ENCODE measurements around the gene LIPC. TPM values are rescaled to one million over a fixed set of nuclear protein-coding genes. Genes with fewer than 3 reads are reported as not detected.

LIPC gene
- total and polyA plus RNA-seq, 2 of the 4 experiments (the other 2 are of a cell fraction): 0.07 TPM; not detected in 1

- TF ChIP-seq MXI1 (IDR thresholded peaks at IDR 0.05; ENCODE audit: borderline replicate concordance, low read depth, low read length): peak; percentile 100
- no peak for TF ChIP-seq RFX5 (IDR thresholded peaks at IDR 0.05; ENCODE audit: low read depth, low read length)
Observed at GRCh38 chr15:58498821-58499580, 67.2 kb downstream of the LIPC start (continued).

GRCh38 chr15:58501006-58501405 lies 69.2 kb downstream of the LIPC start:
- peaks cover 0 to 6% of the 10 kb centered on the region in 2 experiments; a peak in 1 of 4 replicates for H3K79me1 ChIP-seq (ENCODE audit: low read depth in 1 of 2, low read length in 2 of 2)
- no peak overlapping the region for H3K56ac ChIP-seq (ENCODE audit: extremely low read depth, insufficient read depth, low read length)
- intact Hi-C loops (cut with micrococcal nuclease): no loop called here
- no peak overlapping the region for H4K5ac ChIP-seq (ENCODE audit: low read depth, low read length)
- no peak overlapping the region for H3K4me3 ChIP-seq (ENCODE audit: insufficient read depth, low read depth, low read length)
- in situ Hi-C loops (cut with MboI; ENCODE audit: low sequenced_read_pairs): no loop called here
- no peak overlapping the region for H3K18ac ChIP-seq (ENCODE audit: low read depth, low read length)
- no peaks in the 10 kb centered on the region for H3K27me3 ChIP-seq (ENCODE audit: control insufficient read depth, insufficient read depth, low read length)
- peak overlapping the region; percentile 67; the same call in 1 of the 2 replicates for H2AK5ac ChIP-seq (ENCODE audit: low read depth, low read length)
- H2BK5ac ChIP-seq (ENCODE audit: low read depth, low read length, poor library complexity, severe bottlenecking): no peak overlapping the region
- peaks cover 23% of the 10 kb centered on the region for H3K4me1 ChIP-seq (ENCODE audit: control insufficient read depth, insufficient read depth, low read length)
- no peak overlapping the region for H3K27ac ChIP-seq (ENCODE audit: insufficient read depth, low read length)
- POLR2A ChIA-PET (ENCODE audit: unreplicated experiment): no interaction called here
- no peak overlapping the region for H3K14ac ChIP-seq (replicated peaks; ENCODE audit: low read depth, low read length)
- no peak for ATAC-seq (ENCODE audit: low read depth)
- H2BK20ac ChIP-seq (ENCODE audit: low read depth, low read length): peak overlapping the region; percentile 63; the same call in 1 of the 2 replicates
- H3K9me1 ChIP-seq (ENCODE audit: insufficient read depth, low read length): peaks cover 24% of the 10 kb centered on the region
- DNase-seq: no peak
- H2AK9ac ChIP-seq (replicated peaks; ENCODE audit: low read depth, low read length, poor library complexity): no peak overlapping the region
- peak overlapping the region; percentile 51 for H2BK120ac ChIP-seq (ENCODE audit: low read depth, low read length)
- H4K8ac ChIP-seq (ENCODE audit: low read depth in 2 of 2, low read length in 2 of 2): peak overlapping the region in 1 of 2 experiments; percentile 33; a peak in 1 of 4 replicates
- CTCF ChIA-PET: no interaction called here
- no peak overlapping the region for H3K9ac ChIP-seq (ENCODE audit: low read depth, low read length)
- peak overlapping the region; percentile 55; the same call in 1 of the 2 replicates for H3K23ac ChIP-seq (ENCODE audit: low read depth, low read length)
- H4K20me1 ChIP-seq (ENCODE audit: insufficient read depth, low read length): no peaks in the 10 kb centered on the region
- H3K36me3 ChIP-seq (ENCODE audit: control insufficient read depth, insufficient read depth, low read length): no peaks in the 10 kb centered on the region
- peak overlapping the region; percentile 67; the same call in 1 of the 2 replicates for H3K4ac ChIP-seq (ENCODE audit: low read depth, low read length)
- no peak overlapping the region for H3K4me2 ChIP-seq (ENCODE audit: low read depth, low read length)
- dilution Hi-C loops (cut with HindIII; ENCODE audit: low sequenced_read_pairs, unreplicated experiment): no loop called here
- WGBS, 2 experiments (ENCODE audit: extremely low coverage in 2 of 2, insufficient read length in 1 of 2): no CpG with 5 or more reads among the region's 4 CpGs
- H4K91ac ChIP-seq (ENCODE audit: insufficient read depth, low read depth, low read length): peak overlapping the region; percentile 3; the same call in 1 of the 2 replicates
- H2AFZ ChIP-seq (replicated peaks; ENCODE audit: low read length, poor library complexity): no peak overlapping the region
- H3K9me3 ChIP-seq (ENCODE audit: control insufficient read depth, insufficient read depth, low read length): no peaks in the 10 kb centered on the region
- H2BK15ac ChIP-seq (ENCODE audit: low read depth, low read length): peak overlapping the region; percentile 69; the same call in 2 of the 3 replicates
- no peak for TF ChIP-seq CTCF (conservative IDR thresholded peaks at IDR 0.05; ENCODE audit: low read depth, low read length)
- no peak for TF ChIP-seq MAFK (IDR thresholded peaks at IDR 0.05; ENCODE audit: low read depth, low read length)
- no peak for TF ChIP-seq ELK1 (IDR thresholded peaks at IDR 0.05; ENCODE audit: borderline replicate concordance, low read depth, low read length)
- no peak for TF ChIP-seq MXI1 (IDR thresholded peaks at IDR 0.05; ENCODE audit: borderline replicate concordance, low read depth, low read length)
- no peak for TF ChIP-seq BHLHE40 (IDR thresholded peaks at IDR 0.05; ENCODE audit: low read depth, low read length)
- no peak for TF ChIP-seq SMC3 (IDR thresholded peaks at IDR 0.05; ENCODE audit: low read depth, low read length)
- no TSS peak for BruUV-seq (replicated peaks)

Data from IMR-90 (cell line).